H1 (cell line): ENCODE measurements around the gene CPHXL. TPM values are rescaled to one million over a fixed set of nuclear protein-coding genes. Genes with fewer than 3 reads are reported as not detected.

Source experiments
- CREB1 ChIP-seq: IDR thresholded peaks from 2 replicates; pipeline ENCODE4 v1.6.1; 2012; ENCODE audit warnings: inconsistent platforms
- KDM4A ChIP-seq: IDR thresholded peaks from one replicate; pipeline ENCODE4 v1.7.1; 2012; ENCODE audit warnings: low read depth, mild to moderate bottlenecking, moderate library complexity, low read length, inconsistent platforms; ENCODE audit not compliant: severe bottlenecking
- SAP30 ChIP-seq: fragments of 300-600 bp; sonication (generic); IDR thresholded peaks from 2 replicates; pipeline ENCODE4 v1.7.1; 2012; ENCODE audit warnings: low read length, moderate library complexity, mild to moderate bottlenecking, inconsistent platforms; ENCODE audit not compliant: insufficient read depth, insufficient replicate concordance
- TAF7 ChIP-seq: optimal IDR thresholded peaks from 2 replicates; pipeline ENCODE3; 2011; ENCODE audit warnings: low read depth, mild to moderate bottlenecking, inconsistent platforms, low read length, moderate library complexity, borderline replicate concordance
- ZNF274 ChIP-seq: IDR thresholded peaks from 2 replicates; pipeline ENCODE4 v1.7.0; 2012; ENCODE audit warnings: low read length, borderline replicate concordance; ENCODE audit errors: extremely low read depth
- polyA plus RNA-seq, 7 experiments: library from polyadenylated mRNA; depleted of rRNA in 3 of 7; stranded (reverse) in 5 of 7; unstranded in 2 of 7; fragments of >200 nt in 5 of 7; fragments of 200-250 nt in 2 of 7; gene quantifications; 1 replicate in 5 of 7; 2 replicates in 1 of 7; 4 replicates in 1 of 7; pipeline versions ENCODE4 v1.2.1 to v1.2.3, GENCODE V29; 2011 to 2013; ENCODE audit warnings: missing spikeins in 2 of 7, mixed read lengths in 2 of 7
- total RNA-seq: library from RNA; stranded (reverse); fragmentation: NEBNext Ultra II Directional; extraction: Animal tissue kit (Norgen Biotek cat#: 25700); gene quantifications from 2 replicates; pipeline ENCODE4 v1.2.1, GENCODE V29; 2021
- TF ChIP-seq, protein P1 (sequence below), 3 experiments: IDR thresholded peaks; 1 replicate in 2 of 3; 2 replicates in 1 of 3; pipeline versions ENCODE4 v1.5.1 to v1.6.1; 2011; ENCODE audit warnings: low read length in 3 of 3, mild to moderate bottlenecking in 3 of 3, inconsistent platforms in 2 of 3, low read depth in 1 of 3, moderate library complexity in 1 of 3; ENCODE audit not compliant: insufficient read depth in 1 of 3; ENCODE audit errors: control extremely low read depth in 1 of 3

Gene CPHXL
- total and polyA plus RNA-seq, 2 of the 8 experiments (the other 6 are each of a cell fraction or from before 2014, with no cell fraction given), result not detected

DNA sequence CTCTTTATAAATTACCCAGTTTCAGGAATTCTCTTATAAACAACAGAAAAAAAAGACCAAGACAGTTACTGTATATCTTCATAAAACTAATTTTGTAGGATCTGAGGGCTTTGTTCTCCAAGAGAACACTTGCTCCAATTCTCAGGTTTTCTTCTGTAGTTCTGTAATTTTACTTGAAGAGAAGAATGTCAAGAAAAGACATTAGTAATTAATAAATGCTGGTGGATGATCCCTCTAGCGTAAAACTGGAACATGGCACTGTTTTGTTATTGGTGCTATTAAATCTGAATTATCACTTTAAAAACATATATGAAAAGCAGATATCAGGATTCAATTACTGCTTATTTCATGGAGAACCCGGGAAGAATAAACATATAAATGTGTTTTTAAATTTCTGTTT lies 36.5 kb upstream of the CPHXL start (continued):
- no peak for TF ChIP-seq ZNF274
- TF ChIP-seq CREB1, result no peak
- TF ChIP-seq KDM4A, result no peak
- TF ChIP-seq, protein P1, sequence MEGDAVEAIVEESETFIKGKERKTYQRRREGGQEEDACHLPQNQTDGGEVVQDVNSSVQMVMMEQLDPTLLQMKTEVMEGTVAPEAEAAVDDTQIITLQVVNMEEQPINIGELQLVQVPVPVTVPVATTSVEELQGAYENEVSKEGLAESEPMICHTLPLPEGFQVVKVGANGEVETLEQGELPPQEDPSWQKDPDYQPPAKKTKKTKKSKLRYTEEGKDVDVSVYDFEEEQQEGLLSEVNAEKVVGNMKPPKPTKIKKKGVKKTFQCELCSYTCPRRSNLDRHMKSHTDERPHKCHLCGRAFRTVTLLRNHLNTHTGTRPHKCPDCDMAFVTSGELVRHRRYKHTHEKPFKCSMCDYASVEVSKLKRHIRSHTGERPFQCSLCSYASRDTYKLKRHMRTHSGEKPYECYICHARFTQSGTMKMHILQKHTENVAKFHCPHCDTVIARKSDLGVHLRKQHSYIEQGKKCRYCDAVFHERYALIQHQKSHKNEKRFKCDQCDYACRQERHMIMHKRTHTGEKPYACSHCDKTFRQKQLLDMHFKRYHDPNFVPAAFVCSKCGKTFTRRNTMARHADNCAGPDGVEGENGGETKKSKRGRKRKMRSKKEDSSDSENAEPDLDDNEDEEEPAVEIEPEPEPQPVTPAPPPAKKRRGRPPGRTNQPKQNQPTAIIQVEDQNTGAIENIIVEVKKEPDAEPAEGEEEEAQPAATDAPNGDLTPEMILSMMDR (IDR thresholded peaks at IDR 0.05; ENCODE audit: control extremely low read depth in 1 of 3, insufficient read depth in 1 of 3, low read depth in 1 of 3, low read length in 3 of 3), result no peak
- no peak for TF ChIP-seq SAP30
- TF ChIP-seq TAF7, result no peak
